Upper lobe of left lung (tissue), 6 donors: ENCODE measurements around the gene SIGLEC9. TPM values are rescaled to one million over a fixed set of nuclear protein-coding genes. Genes with fewer than 3 reads are reported as not detected.
A peak's percentile ranks its signal among the peaks of the same experiment; 100 is the strongest.

ENCODE experiments used
- ATAC-seq, 2 donors: fragments of 200-7000 bp; cut with Tn5 transposase; one replicate each; pipeline ENCODE4 v1.9.1; 2022; ENCODE audit warnings: mild to moderate bottlenecking in 2 of 2, moderate library complexity in 2 of 2; ENCODE audit not compliant: low FRiP score in 2 of 2
- DNase-seq, 2 donors: peaks; one replicate each; pipeline ENCODE4 v3.0.0-alpha.2; 2019 to 2020
- H3K27ac ChIP-seq, 4 donors: fragments of 200-600 bp; sonication (generic); one replicate each; pipeline ENCODE4 v1.5.1; 2016 to 2019
- H3K27me3 ChIP-seq, 4 donors: fragments of 200-600 bp; sonication (generic); one replicate each; pipeline ENCODE4 v1.5.1; 2017 to 2019
- H3K36me3 ChIP-seq, 4 donors: fragments of 200-600 bp; sonication (generic); one replicate each; pipeline ENCODE4 v1.5.1; 2016 to 2019
- H3K4me1 ChIP-seq, 4 donors: fragments of 200-600 bp; sonication (generic); one replicate each; pipeline ENCODE4 v1.5.1; 2018 to 2019
- H3K4me3 ChIP-seq, 4 donors: fragments of 200-600 bp; sonication (generic); one replicate each; pipeline ENCODE4 v1.5.1; 2017 to 2019; ENCODE audit warnings: mild to moderate bottlenecking in 2 of 4, moderate library complexity in 1 of 4
- H3K9me3 ChIP-seq, 4 donors: fragments of 200-600 bp; sonication (generic); one replicate each; pipeline ENCODE4 v1.5.1; 2018 to 2019
- CTCF ChIP-seq, 6 experiments: fragments of 450-650 bp in 4 of 6; fragments of 200-600 bp in 2 of 6; sonication (generic) in 2 of 6; IDR thresholded peaks; one replicate each; pipeline ENCODE4 v1.5.1; 2016 to 2019; ENCODE audit warnings: antibody characterized with exemption in 6 of 6
- EP300 ChIP-seq, 4 donors: sonication (generic); formaldehyde crosslinking; IDR thresholded peaks; one replicate each; pipeline ENCODE4 v1.5.1; 2017; ENCODE audit warnings: antibody characterized with exemption in 4 of 4, control low read depth in 2 of 4
- POLR2A ChIP-seq, 4 donors: fragments of 450-650 bp; IDR thresholded peaks; one replicate each; pipeline ENCODE4 v1.5.1; 2016 to 2017; ENCODE audit warnings: antibody characterized with exemption in 4 of 4, mild to moderate bottlenecking in 2 of 4
- POLR2AphosphoS5 ChIP-seq, 2 donors: sonication (generic); formaldehyde crosslinking; IDR thresholded peaks; one replicate each; pipeline ENCODE4 v1.5.1; 2017; ENCODE audit warnings: antibody characterized with exemption in 2 of 2
- WGBS, 2 donors: methylation state at CpG; one replicate each; pipeline ENCODE4 v1.1.5; 2017 to 2018; 5-methylcytosine and 5-hydroxymethylcytosine counted together
- total RNA-seq, 6 donors: library from RNA; depleted of rRNA in 4 of 6; stranded (reverse); fragments of >200 nt in 4 of 6; gene quantifications; one replicate each; pipeline versions ENCODE4 v1.1.0 to v1.2.1, GENCODE V29; 2016 to 2021
- donor health status: DM: no; HTN: no; CAD: no; lungs with moderate emphysema.
- donor health status: DM: no; HTN: yes; CAD: no; lungs with severe emphysema.

Gene SIGLEC9
- total RNA-seq, 6 donors from 2014 or later: 6.8 to 47.1 (median 24.6) TPM

- peaks cover 0 to 1% (median under 1%) of the 10 kb centered on the region in 4 donors for H3K4me1 ChIP-seq
- WGBS, 2 donors: 77 to 83% methylated on average over 5 to 6 of the region's 6 CpGs
- no peak for DNase-seq
- no peak for ATAC-seq
- no peaks in the 10 kb centered on the region for H3K27me3 ChIP-seq
- H3K9me3 ChIP-seq: no peaks in the 10 kb centered on the region
- no peak for TF ChIP-seq CTCF (IDR thresholded peaks at IDR 0.05)
- no peak for TF ChIP-seq POLR2AphosphoS5 (IDR thresholded peaks at IDR 0.05)
- TF ChIP-seq POLR2A (IDR thresholded peaks at IDR 0.05): no peak
- TF ChIP-seq EP300 (IDR thresholded peaks at IDR 0.05): no peak
- H3K36me3 ChIP-seq: no peaks in the 10 kb centered on the region
- no peak overlapping the region for H3K4me3 ChIP-seq
- H3K27ac ChIP-seq: peak overlapping the region; percentile 5 to 39 (median 24)
Measured at GRCh38 chr19:51114087-51114729, 10.5 kb upstream of the SIGLEC9 start.

GRCh38 chr19:51116736-51117286, 7.9 kb upstream of the SIGLEC9 start:
- WGBS, 2 donors: 64 to 72% methylated on average over 6 of the region's 6 CpGs
- no peaks in the 10 kb centered on the region for H3K9me3 ChIP-seq
- TF ChIP-seq POLR2A (IDR thresholded peaks at IDR 0.05) (no peak), EP300 (IDR thresholded peaks at IDR 0.05) (no peak), CTCF (IDR thresholded peaks at IDR 0.05) (no peak), POLR2AphosphoS5 (IDR thresholded peaks at IDR 0.05) (no peak)
- H3K4me3 ChIP-seq: no peak overlapping the region
- ATAC-seq: no peak
- no peak overlapping the region for H3K27ac ChIP-seq
- H3K36me3 ChIP-seq: no peaks in the 10 kb centered on the region
- DNase-seq: no peak
- H3K4me1 ChIP-seq: peaks cover 0 to 9% (median 2%) of the 10 kb centered on the region in 4 donors
- no peaks in the 10 kb centered on the region for H3K27me3 ChIP-seq

GRCh38 chr19:51119101-51119500, 5.6 kb upstream of the SIGLEC9 start:
- ATAC-seq (no peak), DNase-seq (peak in 1 of 2 donors; percentile 47)
- WGBS, 2 donors: 47 to 57% methylated on average over 4 of the region's 4 CpGs
- peak overlapping the region in 2 of 4 donors; percentile 61 to 81 for H3K27ac ChIP-seq
- no peak overlapping the region for H3K4me3 ChIP-seq
- no peaks in the 10 kb centered on the region for H3K36me3 ChIP-seq
- H3K4me1 ChIP-seq: peaks cover 3 to 18% (median 9%) of the 10 kb centered on the region in 4 donors
- no peak for TF ChIP-seq EP300 (IDR thresholded peaks at IDR 0.05)
- TF ChIP-seq POLR2AphosphoS5 (IDR thresholded peaks at IDR 0.05): no peak
- no peak for TF ChIP-seq POLR2A (IDR thresholded peaks at IDR 0.05)
- TF ChIP-seq CTCF (IDR thresholded peaks at IDR 0.05): no peak
- H3K9me3 ChIP-seq: no peaks in the 10 kb centered on the region
- H3K27me3 ChIP-seq: no peaks in the 10 kb centered on the region

- ATAC-seq (no peak), DNase-seq (no peak)
- WGBS, 2 donors: 71 to 80% methylated on average over 4 to 6 of the region's 6 CpGs
- Histone ChIP-seq H3K27me3 (no peaks in the 10 kb centered on the region), H3K9me3 (no peaks in the 10 kb centered on the region), H3K27ac (peak overlapping the region in 3 of 4 donors; percentile 10 to 81 (median 61)), H3K4me3 (no peak overlapping the region), H3K36me3 (no peaks in the 10 kb centered on the region), H3K4me1 (peaks cover 3 to 18% (median 10%) of the 10 kb centered on the region in 4 donors)
- TF ChIP-seq EP300 (IDR thresholded peaks at IDR 0.05): no peak
- no peak for TF ChIP-seq POLR2AphosphoS5 (IDR thresholded peaks at IDR 0.05)
- TF ChIP-seq CTCF (IDR thresholded peaks at IDR 0.05): no peak
- peak in 1 of 4 donors; percentile 59 for TF ChIP-seq POLR2A (IDR thresholded peaks at IDR 0.05)
Measured at GRCh38 chr19:51119611-51120010, 5.1 kb upstream of the SIGLEC9 start.
